GM12891 (cell line): Measurements from ENCODE around the gene DSP. TPM values are rescaled to one million over a fixed set of nuclear protein-coding genes. Genes with fewer than 3 reads are reported as not detected.

ENCODE experiments used
- DNase-seq: peaks from one replicate; pipeline ENCODE4 v3.0.0; 2011; ENCODE audit warnings: low spot score; ENCODE audit not compliant: insufficient read length
- FAIRE-seq: peaks from 2 replicates; lab custom pipeline; 2011; peaks lifted over from hg19 to GRCh38; lab: Jason Lieb, UNC
- PAX5 ChIP-seq: IDR thresholded peaks from 2 replicates; pipeline ENCODE4 v1.6.1; 2011; ENCODE audit warnings: low read length, moderate library complexity, mild to moderate bottlenecking; ENCODE audit not compliant: insufficient read depth, severe bottlenecking
- POLR2A ChIP-seq: IDR thresholded peaks from 2 replicates; pipeline ENCODE4 v1.6.1; 2011; ENCODE audit warnings: low read depth, low read length, control low read depth
- POLR2AphosphoS5 ChIP-seq: IDR thresholded peaks from 2 replicates; pipeline ENCODE4 v1.6.1; 2011; ENCODE audit warnings: low read depth, low read length, control low read depth
- POU2F2 ChIP-seq: IDR thresholded peaks from 2 replicates; pipeline ENCODE4 v1.6.1; 2011; ENCODE audit warnings: low read depth, mild to moderate bottlenecking, control low read depth, low read length, moderate library complexity
- SPI1 ChIP-seq: IDR thresholded peaks from 2 replicates; pipeline ENCODE4 v1.6.1; 2011; ENCODE audit warnings: low read depth, low read length, control low read depth
- TAF1 ChIP-seq: IDR thresholded peaks from 2 replicates; pipeline ENCODE4 v1.6.1; 2011; ENCODE audit warnings: low read depth, low read length, control low read depth
- polyA plus RNA-seq: library from polyadenylated mRNA; unstranded; fragments of >200 nt; gene quantifications from one replicate; pipeline ENCODE4 v1.2.1, GENCODE V29; 2012; ENCODE audit warnings: low read depth, missing spikeins, inconsistent platforms; ENCODE audit not compliant: missing spikeins

Gene DSP, protein sequence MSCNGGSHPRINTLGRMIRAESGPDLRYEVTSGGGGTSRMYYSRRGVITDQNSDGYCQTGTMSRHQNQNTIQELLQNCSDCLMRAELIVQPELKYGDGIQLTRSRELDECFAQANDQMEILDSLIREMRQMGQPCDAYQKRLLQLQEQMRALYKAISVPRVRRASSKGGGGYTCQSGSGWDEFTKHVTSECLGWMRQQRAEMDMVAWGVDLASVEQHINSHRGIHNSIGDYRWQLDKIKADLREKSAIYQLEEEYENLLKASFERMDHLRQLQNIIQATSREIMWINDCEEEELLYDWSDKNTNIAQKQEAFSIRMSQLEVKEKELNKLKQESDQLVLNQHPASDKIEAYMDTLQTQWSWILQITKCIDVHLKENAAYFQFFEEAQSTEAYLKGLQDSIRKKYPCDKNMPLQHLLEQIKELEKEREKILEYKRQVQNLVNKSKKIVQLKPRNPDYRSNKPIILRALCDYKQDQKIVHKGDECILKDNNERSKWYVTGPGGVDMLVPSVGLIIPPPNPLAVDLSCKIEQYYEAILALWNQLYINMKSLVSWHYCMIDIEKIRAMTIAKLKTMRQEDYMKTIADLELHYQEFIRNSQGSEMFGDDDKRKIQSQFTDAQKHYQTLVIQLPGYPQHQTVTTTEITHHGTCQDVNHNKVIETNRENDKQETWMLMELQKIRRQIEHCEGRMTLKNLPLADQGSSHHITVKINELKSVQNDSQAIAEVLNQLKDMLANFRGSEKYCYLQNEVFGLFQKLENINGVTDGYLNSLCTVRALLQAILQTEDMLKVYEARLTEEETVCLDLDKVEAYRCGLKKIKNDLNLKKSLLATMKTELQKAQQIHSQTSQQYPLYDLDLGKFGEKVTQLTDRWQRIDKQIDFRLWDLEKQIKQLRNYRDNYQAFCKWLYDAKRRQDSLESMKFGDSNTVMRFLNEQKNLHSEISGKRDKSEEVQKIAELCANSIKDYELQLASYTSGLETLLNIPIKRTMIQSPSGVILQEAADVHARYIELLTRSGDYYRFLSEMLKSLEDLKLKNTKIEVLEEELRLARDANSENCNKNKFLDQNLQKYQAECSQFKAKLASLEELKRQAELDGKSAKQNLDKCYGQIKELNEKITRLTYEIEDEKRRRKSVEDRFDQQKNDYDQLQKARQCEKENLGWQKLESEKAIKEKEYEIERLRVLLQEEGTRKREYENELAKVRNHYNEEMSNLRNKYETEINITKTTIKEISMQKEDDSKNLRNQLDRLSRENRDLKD (N-terminal part only)
- polyA plus RNA-seq = 0.03 TPM

DNA sequence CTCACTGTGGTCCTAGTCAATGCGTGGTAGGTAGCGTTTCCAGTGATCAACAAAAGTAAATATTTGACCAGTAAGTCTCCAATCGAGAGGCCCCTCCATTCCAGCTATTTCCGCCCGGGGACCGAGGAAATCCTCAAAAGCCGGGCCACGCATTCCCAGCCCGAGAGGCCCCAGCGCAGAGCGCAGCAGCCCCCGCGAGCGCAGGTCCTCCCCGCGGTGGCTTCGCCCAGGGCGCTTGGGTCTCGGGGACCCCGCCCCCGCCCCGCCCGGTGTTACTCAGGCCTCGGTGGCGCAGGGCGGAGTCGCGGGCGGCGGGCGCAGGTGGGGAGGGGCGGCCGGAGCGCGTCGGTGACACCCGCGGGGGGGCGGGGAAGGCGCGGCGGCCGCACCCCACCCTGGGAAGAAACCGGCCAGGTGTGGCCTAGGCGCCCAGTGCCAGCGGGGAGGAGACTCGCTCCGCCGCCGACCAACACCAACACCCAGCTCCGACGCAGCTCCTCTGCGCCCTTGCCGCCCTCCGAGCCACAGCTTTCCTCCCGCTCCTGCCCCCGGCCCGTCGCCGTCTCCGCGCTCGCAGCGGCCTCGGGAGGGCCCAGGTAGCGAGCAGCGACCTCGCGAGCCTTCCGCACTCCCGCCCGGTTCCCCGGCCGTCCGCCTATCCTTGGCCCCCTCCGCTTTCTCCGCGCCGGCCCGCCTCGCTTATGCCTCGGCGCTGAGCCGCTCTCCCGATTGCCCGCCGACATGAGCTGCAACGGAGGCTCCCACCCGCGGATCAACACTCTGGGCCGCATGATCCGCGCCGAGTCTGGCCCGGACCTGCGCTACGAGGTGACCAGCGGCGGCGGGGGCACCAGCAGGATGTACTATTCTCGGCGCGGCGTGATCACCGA is at the start of gene DSP:
DSP (plus strand) TSS at position 497 of the 890 bp plus-strand sequence; CDS start at position 742, 245 bp downstream.
- peak; percentile 49 for DNase-seq
- no peak for FAIRE-seq
- TF ChIP-seq POU2F2 (no peak), SPI1 (no peak), POLR2A (no peak)

DNA sequence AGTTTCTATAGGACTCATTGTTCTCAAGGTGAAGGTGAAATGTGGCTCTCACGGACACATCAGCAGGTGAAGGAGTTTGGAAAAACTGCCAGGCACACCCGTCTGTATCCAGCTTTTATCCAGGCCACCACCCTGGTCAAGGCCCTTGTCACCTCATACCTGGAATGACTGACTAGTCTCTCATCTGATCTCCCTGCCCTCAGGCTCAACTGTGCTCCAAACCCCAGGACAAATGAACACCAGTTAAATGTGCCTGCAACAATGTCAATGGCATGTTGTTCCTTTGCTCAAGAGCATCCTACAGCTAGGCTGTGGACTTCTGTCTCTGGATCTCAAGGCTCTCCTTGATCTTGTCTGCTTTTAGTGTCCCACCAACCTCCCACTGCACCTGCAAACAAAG is 47.6 kb upstream of the DSP start:
- no peak for FAIRE-seq
- DNase-seq = no peak
- TF ChIP-seq POU2F2 = no peak
- TF ChIP-seq PAX5 = no peak
- no peak for TF ChIP-seq POLR2A
- TF ChIP-seq SPI1 = no peak
- no peak for TF ChIP-seq TAF1
- no peak for TF ChIP-seq POLR2AphosphoS5

DNA sequence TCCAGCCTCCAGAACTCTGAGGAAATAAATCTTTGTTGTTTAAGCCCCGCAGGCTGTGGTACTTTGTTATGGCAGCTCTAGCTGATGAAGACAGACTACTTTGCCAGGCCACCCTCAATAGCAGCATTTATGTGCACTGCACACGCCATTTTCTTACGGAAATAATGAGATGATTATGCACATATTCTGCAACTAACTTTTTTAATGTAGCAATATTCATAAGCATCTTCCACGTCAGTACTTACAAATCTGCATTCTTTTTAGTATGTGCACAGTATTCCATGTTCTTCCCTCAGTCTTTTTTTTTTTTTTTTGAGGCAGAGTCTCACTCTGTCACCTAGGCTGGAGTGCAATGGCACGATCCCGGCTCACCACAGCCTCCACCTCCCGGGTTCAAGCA is 46.8 kb upstream of the DSP start:
- DNase-seq (no peak), FAIRE-seq (no peak)
- TF ChIP-seq POLR2A (no peak), SPI1 (no peak), PAX5 (no peak), POLR2AphosphoS5 (no peak), POU2F2 (no peak), TAF1 (no peak)

DNA sequence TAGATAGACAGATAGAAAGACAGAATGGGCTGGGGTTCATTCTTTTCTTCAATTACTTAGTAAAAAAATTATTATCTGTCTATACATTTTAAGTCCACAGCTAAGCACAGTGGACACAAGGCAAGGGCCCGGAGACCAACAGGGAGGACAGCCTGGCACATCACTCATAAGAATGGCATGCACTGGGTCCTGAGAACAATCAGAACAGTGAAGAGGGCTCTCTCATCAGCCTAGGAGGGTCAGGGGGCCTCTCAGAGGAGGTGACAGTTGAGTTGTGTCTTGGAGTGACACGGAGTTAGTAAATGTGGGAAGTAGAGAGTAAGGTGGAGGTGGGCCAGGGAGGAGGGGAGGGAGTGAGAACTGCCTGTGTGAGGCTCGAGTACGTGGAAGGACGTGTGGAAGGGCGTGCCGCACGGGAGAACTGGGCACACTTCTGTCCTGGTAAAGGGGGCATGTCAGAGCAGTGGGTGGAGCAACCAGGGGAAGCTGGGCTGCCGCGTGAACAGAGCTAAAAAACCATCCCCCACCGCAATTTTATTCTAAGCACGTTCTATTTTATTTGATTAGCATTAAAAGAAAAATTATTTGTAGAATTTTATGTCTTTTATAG is 45.1 kb upstream of the DSP start:
- TF ChIP-seq PAX5 = no peak
- TF ChIP-seq TAF1 = no peak
- no peak for FAIRE-seq

DNA sequence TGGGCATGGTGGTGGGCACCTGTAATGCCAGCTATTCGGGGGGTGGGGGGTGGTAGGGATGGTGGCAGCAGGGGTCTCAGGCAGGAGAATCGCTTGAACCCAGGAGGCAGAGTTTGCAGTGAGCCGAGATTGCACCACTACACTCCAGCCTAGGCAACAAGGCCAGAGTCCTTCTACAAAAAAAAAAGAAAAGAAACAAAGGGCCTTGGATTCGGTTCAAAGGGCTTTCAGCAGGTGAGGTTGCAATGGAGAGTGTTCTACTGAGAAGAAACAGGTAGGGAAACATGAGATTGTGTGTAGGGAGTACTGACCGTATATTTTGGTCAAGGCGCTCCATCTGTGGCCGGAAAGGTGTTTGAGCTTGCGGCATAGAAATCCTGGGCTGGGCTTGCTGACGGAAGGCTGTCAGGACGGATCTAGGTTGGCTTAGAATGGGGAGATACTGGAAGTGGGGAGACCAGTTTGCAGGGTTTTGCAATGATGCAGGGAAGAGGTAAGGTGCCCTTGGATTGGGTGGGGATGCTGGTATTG is 40.7 kb upstream of the DSP start:
- no peak for TF ChIP-seq TAF1
- no peak for TF ChIP-seq POLR2AphosphoS5
- TF ChIP-seq SPI1 = no peak
- no peak for TF ChIP-seq POU2F2
- no peak for TF ChIP-seq PAX5
- no peak for TF ChIP-seq POLR2A
- FAIRE-seq (no peak), DNase-seq (no peak)

More for the DNA sequence above, 45.1 kb upstream of the DSP start:
- DNase-seq = no peak

DNA sequence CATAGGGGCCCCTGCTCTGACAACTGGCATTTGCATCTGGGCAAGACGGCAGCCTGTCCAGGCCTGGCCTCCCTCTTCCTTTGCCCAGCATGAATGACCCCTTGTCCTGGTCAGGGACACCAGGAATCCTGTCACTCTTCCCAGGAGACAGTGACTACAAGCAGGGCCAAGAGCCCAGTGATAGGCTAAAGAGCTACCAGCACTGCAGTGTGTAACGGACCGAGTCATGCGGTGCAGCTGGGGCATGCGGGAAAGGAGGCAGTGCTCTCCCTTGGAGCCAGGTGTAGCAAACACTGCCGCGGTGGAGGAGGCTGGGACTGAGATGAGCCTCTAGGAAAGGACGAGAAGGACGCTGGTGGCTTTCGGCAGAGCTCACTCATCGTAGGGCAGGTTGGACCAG is 38.7 kb upstream of the DSP start:
- FAIRE-seq (no peak), DNase-seq (no peak)
- TF ChIP-seq PAX5 = no peak

DNA sequence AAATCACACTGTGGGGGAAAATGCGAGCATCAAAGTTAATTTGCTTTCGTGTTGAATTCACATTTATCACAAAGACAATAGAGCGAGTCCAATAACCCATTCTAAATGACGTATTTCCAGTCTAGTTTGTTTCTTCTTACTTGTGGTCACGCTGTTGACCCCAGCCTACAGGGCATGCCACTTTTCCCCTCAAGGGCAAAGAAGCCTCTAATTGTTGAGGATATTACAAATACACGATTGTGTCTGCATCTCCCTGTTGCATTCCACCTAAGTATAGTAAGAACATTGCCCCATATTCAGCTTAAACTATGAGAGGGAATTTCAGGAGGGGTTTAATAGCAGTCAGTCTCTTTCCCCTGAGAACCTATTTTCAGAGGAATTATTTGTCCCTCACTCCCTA is 37.4 kb upstream of the DSP start:
- no peak for DNase-seq
- TF ChIP-seq PAX5 = no peak
- no peak for TF ChIP-seq POLR2AphosphoS5
- TF ChIP-seq SPI1 = no peak
- TF ChIP-seq POLR2A = no peak
- TF ChIP-seq POU2F2 = no peak
- no peak for TF ChIP-seq TAF1
- no peak for FAIRE-seq

DNA sequence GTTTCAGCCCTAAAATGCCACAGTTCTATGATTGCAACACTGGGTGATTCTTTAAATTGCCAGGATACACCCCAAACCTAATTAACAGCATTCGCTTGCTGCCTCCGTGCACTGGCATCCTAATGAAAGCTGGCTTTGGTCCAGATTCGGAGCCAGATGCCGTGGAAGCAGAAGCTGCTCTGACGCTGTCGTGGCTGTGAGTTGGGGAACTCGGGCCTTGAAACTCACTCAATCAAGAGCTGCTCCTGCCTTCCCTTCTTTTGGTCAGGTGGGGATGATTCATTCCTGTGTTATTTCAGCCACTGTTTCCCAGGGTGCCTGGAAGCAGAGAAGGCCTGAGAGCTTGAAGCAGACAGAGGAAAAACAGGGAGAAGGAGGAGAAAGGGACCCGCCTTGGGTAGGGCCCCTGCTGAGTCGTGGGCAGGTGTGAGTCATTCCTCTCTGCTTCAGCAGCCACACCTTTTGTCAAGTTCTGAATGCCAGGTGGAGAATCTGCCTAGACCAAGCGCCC is 36.2 kb upstream of the DSP start:
- FAIRE-seq = no peak
- TF ChIP-seq POLR2A (no peak), PAX5 (no peak), TAF1 (no peak), SPI1 (no peak), POU2F2 (no peak), POLR2AphosphoS5 (no peak)
- no peak for DNase-seq

DNA sequence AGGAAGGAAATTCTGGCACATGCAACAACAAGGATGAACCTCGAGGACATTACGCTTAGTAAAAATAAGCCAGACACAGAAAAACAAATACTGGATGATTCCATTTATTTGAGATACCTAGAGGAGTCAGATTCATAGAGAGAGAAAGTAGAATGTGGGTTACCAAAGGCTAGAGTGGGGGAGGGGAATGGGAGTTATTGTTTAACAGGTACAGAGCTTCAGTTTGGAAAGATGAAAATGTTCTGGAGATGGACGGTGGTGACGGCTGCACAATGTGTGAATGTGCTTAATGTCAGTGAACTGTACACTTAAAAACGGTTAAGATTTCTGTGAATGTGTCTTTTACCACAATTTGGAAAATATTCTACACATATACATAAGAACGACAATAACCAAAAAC is 33.9 kb upstream of the DSP start:
- no peak for FAIRE-seq

More for the DNA sequence above, 33.9 kb upstream of the DSP start:
- TF ChIP-seq SPI1 = no peak
- TF ChIP-seq PAX5 = no peak
- TF ChIP-seq POLR2A = no peak
- no peak for TF ChIP-seq POLR2AphosphoS5
- no peak for TF ChIP-seq TAF1
- TF ChIP-seq POU2F2 = no peak
- DNase-seq = no peak
